GM20000 (cell line): ENCODE data around the gene GNG2.
A peak's percentile ranks its signal among the peaks of the same experiment; 100 is the strongest.

ENCODE experiments used
- DNase-seq: peaks from one replicate; pipeline ENCODE4 v3.0.0; 2012; ENCODE audit warnings: low spot score
- TF ChIP-seq, protein P1 (sequence below): IDR thresholded peaks from 2 replicates; pipeline ENCODE4 v1.5.1; 2012; ENCODE audit warnings: mild to moderate bottlenecking, control low read depth; ENCODE audit errors: extremely low read depth, missing control alignments

GNG2 gene

DNA sequence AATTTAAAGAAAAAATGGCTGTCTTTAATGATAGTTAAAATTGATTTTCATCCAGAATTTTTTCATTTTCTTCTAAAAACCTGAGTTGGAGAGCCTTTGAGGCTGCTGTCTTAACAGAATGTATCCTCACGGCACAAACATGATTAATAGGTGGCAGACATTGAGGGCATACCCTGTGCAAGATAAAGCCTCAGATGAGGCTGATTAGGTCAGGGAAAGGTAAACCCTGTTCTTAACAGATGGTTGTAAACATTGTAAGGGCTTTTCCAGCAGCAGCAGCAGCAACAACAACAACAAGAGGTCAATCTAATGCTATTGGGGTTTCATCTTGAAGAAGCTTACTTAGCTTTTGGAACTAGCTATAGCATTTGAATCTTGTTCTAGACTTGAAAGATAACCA lies 17.4 kb downstream of the GNG2 start:
- DNase-seq: no peak
- TF ChIP-seq, protein P1, sequence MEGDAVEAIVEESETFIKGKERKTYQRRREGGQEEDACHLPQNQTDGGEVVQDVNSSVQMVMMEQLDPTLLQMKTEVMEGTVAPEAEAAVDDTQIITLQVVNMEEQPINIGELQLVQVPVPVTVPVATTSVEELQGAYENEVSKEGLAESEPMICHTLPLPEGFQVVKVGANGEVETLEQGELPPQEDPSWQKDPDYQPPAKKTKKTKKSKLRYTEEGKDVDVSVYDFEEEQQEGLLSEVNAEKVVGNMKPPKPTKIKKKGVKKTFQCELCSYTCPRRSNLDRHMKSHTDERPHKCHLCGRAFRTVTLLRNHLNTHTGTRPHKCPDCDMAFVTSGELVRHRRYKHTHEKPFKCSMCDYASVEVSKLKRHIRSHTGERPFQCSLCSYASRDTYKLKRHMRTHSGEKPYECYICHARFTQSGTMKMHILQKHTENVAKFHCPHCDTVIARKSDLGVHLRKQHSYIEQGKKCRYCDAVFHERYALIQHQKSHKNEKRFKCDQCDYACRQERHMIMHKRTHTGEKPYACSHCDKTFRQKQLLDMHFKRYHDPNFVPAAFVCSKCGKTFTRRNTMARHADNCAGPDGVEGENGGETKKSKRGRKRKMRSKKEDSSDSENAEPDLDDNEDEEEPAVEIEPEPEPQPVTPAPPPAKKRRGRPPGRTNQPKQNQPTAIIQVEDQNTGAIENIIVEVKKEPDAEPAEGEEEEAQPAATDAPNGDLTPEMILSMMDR: no peak

DNA sequence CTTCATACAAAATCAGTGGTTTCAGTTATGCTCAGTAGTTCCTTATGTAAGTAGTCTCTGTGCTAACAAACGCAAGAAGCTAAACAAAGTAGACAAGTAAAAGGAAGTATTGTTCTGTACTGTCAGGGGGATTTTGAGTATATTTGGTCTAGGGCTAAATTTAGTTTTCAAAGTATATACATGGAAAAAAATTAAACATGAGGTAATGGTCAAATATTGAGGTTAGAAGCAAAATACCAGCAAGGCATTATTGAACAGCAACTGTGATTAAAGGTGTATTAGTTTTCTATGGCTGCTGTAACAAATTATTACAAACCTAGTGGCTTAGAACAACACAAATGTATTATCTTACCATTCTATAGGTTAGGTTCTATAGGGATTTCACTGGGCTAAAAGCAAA lies 18.8 kb downstream of the GNG2 start:
- TF ChIP-seq, protein P1: no peak
- DNase-seq: peak; percentile 12

DNA sequence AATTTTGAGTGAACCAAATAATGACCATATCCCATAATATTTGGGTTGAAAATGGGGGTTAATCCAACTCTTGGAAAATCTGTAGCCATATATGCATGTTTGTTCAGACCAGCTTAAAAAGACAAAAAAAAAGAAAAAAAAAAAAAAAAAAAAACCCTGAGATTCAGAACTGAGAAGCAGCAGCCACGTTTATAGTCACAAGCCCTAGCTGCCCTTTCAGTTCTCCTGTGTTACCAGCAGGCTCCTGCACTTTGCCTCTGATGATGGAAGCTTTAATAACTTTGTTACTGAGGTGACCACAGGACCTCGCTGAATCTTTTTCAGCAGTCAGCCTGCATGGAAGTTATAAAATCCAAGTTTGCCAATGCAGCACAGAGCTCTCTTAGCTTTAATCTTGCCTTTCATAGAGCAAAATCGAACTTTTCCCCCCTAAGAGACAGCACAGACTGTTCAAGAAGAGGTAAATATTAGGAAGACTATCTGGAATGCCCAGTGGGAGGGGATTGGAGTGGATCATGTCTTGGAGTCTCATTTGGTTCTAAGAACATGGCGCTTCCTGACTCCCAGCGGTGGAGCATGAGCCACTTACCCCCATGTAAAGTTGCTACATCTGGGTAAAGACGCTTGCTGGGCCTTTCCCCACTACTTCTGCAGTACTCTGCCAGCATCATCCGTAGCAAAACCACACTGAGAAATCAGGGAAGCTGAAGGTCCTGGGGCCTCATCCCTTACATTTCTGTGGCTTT lies 20.6 kb downstream of the GNG2 start:
- peak; percentile 27 for DNase-seq
- TF ChIP-seq, protein P1: no peak

DNA sequence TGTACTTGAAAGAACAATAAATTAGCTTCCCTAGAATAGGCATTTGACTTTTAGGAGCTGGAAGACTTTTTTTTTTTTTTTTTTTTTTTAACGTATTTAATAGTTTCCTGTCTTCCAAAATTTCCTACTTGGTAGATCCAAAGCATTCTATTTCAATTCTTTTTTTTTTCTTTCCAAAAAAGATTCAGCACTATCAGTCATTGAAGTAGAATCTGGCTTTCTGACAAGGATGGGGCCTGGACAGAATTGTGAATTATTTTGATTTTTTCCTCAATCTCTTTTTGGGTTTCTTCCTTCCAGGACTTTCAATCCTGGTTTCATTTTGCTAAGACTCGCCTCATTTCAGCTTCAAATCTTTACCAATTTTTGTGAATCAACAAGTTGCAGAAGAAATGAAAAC lies 21.2 kb downstream of the GNG2 start:
- DNase-seq: no peak

DNA sequence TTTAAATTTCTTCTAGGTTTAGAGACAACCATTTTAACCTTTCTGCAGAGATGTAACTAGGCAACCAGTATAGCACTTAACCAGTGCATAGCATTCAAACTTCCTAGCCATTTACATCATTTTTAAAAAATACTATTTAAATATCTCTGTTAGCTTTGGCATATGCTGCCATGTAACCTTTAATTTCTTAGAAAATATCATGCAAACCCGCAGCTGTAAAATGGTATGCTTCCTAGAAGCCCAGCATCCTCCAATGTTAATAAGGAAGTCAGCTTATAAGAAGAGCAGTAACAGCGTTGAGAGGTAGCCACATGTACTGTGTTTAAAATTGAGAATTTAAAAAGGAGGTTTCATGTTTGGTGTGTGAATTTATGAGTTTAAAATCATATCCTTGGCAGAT lies 22.8 kb downstream of the GNG2 start:
- DNase-seq: no peak
- TF ChIP-seq, protein P1: no peak

More for the DNA sequence above, 21.2 kb downstream of the GNG2 start:
- TF ChIP-seq, protein P1: no peak

DNA sequence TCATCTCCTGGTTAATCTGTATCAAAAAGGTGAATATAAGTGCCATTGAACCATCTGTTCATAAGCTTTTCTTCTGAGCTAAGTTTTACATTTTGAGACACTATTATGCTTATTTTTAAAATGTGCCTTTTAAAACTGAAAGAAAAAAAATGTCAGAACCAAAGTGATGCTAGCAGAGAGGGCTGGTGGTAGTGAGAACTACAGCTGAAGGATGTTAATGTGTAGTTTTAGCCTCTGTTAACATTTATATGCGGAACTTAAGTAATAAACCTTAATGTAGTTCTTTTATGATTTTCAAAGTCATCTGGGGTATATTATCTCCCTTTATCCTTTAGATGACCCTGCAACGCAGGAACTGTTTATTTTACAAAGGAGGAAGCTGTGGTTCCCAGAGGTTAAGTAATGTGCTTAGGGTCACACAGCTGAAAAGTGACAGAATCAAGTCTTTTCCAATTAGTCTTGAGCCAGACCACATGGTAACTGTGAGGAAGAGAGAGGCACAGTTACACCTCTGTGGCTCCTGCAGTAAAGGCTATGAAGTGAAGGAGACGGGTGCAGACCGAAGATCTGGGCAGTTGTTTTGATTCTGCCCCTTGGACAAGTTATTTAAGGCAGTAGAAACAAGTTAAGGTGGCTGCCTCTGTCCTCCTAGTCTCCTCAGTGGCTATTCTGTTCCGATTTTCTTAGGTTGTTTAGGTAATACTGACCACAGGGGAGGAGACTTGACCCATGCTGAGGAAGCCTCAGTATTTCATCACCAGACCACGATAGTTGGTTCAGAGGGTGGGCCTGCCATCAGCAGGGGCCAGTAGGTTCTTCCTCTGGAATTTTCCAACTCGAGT lies 23.9 kb downstream of the GNG2 start:
- DNase-seq: peak; percentile 30
- TF ChIP-seq, protein P1: no peak

DNA sequence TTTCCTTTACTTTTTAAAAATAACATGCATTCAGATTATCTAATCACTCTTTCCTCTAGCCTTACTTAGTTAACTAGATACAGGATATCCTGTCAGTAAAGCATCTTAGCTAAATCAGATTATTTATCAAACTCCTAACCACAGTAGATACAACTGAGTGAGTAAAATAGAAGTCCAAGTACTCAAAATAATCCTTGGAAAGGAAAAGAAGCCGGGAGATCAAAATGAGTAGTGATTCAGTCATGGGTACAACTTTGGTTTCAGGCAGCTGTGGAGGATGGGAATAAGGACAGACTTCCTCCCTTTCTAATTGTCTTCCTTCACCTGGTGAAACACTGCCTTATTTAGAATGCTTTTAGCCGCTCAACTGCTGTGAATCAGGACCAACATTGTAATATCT lies 29.4 kb downstream of the GNG2 start:
- DNase-seq: no peak
- TF ChIP-seq, protein P1: no peak
